ENCODE results near the gene LRMDA.

LRMDA gene

GRCh38 chr10:75716506-75716905 lies 285.1 kb downstream of the LRMDA start:
- Mint-ChIP-seq H3K9me3 (no peaks in the 10 kb centered on the region), H3K27me3 (no peaks in the 10 kb centered on the region), H3K4me3 (no peak overlapping the region), H3K4me1 (no peaks in the 10 kb centered on the region), H3K36me3 (no peaks in the 10 kb centered on the region), H3K27ac (no peak overlapping the region)
- CTCF ChIA-PET, result no interaction called here
- no peak for DNase-seq

- H3K36me3 Mint-ChIP-seq, result no peaks in the 10 kb centered on the region
- H3K27me3 Mint-ChIP-seq, result no peaks in the 10 kb centered on the region
- no peaks in the 10 kb centered on the region for H3K4me1 Mint-ChIP-seq
- no peak overlapping the region for H3K27ac Mint-ChIP-seq
- H3K9me3 Mint-ChIP-seq, result no peaks in the 10 kb centered on the region
- H3K4me3 Mint-ChIP-seq, result no peak overlapping the region
- CTCF ChIA-PET, result no interaction called here
- no peak for DNase-seq
Measured at GRCh38 chr10:75717126-75717916, 285.9 kb downstream of the LRMDA start.

GRCh38 chr10:75718991-75719390 lies 287.6 kb downstream of the LRMDA start:
- Mint-ChIP-seq H3K27me3 (no peaks in the 10 kb centered on the region), H3K4me1 (no peaks in the 10 kb centered on the region), H3K4me3 (no peak overlapping the region), H3K27ac (no peak overlapping the region), H3K9me3 (no peaks in the 10 kb centered on the region), H3K36me3 (no peaks in the 10 kb centered on the region)
- no peak for DNase-seq
- CTCF ChIA-PET, result no interaction called here

GRCh38 chr10:75720157-75720556 lies 288.7 kb downstream of the LRMDA start:
- CTCF ChIA-PET, result no interaction called here
- no peaks in the 10 kb centered on the region for H3K4me1 Mint-ChIP-seq
- DNase-seq, result no peak
- H3K9me3 Mint-ChIP-seq, result no peaks in the 10 kb centered on the region
- H3K27ac Mint-ChIP-seq, result no peak overlapping the region
- no peaks in the 10 kb centered on the region for H3K27me3 Mint-ChIP-seq
- no peaks in the 10 kb centered on the region for H3K36me3 Mint-ChIP-seq
- no peak overlapping the region for H3K4me3 Mint-ChIP-seq

- no peaks in the 10 kb centered on the region for H3K36me3 Mint-ChIP-seq
- no peak overlapping the region for H3K4me3 Mint-ChIP-seq
- H3K4me1 Mint-ChIP-seq, result no peaks in the 10 kb centered on the region
- H3K9me3 Mint-ChIP-seq, result no peaks in the 10 kb centered on the region
- H3K27me3 Mint-ChIP-seq, result no peaks in the 10 kb centered on the region
- CTCF ChIA-PET, result no interaction called here
- H3K27ac Mint-ChIP-seq, result no peak overlapping the region
- DNase-seq, result no peak
Measured at GRCh38 chr10:75722020-75722419, 290.6 kb downstream of the LRMDA start.

DNA sequence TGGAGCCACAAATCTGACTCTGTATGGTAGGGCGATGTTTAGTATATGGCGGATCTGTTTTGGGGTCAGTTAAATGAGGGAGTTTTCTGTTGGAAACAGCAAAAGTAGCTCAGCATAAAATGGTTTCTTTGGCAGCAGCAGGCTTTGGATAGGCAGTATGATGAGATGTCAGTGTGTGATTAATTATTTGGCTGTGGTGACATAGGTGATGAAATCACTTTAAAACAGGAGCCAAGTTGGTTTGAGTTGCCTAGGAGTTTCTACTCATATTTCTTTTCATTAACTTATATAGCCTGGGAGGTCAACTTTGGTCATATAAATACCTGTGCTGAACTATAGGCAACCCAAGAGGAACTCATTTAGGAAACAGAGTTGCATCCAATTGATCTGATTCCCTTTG lies 291.2 kb downstream of the LRMDA start:
- H3K4me1 Mint-ChIP-seq, result no peaks in the 10 kb centered on the region
- no peaks in the 10 kb centered on the region for H3K9me3 Mint-ChIP-seq
- no peaks in the 10 kb centered on the region for H3K27me3 Mint-ChIP-seq
- no peak for DNase-seq
- H3K4me3 Mint-ChIP-seq, result no peak overlapping the region
- H3K36me3 Mint-ChIP-seq, result no peaks in the 10 kb centered on the region
- CTCF ChIA-PET, result no interaction called here
- no peak overlapping the region for H3K27ac Mint-ChIP-seq

GRCh38 chr10:75723319-75723980 lies 292.0 kb downstream of the LRMDA start:
- Mint-ChIP-seq H3K36me3 (no peaks in the 10 kb centered on the region), H3K27ac (no peak overlapping the region)
- CTCF ChIA-PET, result no interaction called here

DNA sequence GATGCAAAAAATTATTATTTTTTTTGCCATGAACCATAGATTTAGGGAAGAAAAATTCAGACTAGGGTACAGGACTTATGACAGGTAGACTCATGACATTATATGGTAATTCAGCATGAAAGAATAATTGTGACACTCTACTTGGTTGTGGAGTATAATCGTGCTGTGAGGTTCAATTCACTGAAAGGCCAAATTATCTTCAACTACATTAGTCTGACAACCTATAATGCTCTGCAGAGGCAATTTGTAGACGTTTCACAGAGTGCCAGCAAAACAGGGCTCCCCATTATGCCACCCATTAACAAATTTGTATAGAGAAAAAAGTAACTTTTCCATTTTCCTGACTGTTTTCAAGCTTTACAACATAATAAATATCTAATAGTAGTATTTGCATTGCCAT lies 292.6 kb downstream of the LRMDA start:
- no peaks in the 10 kb centered on the region for H3K27me3 Mint-ChIP-seq
- no peaks in the 10 kb centered on the region for H3K4me1 Mint-ChIP-seq
- CTCF ChIA-PET, result no interaction called here

More at GRCh38 chr10:75723319-75723980, 292.0 kb downstream of the LRMDA start:
- no peak overlapping the region for H3K4me3 Mint-ChIP-seq
- no peaks in the 10 kb centered on the region for H3K9me3 Mint-ChIP-seq
- H3K4me1 Mint-ChIP-seq, result no peaks in the 10 kb centered on the region
- no peak for DNase-seq
- H3K27me3 Mint-ChIP-seq, result no peaks in the 10 kb centered on the region

DNA sequence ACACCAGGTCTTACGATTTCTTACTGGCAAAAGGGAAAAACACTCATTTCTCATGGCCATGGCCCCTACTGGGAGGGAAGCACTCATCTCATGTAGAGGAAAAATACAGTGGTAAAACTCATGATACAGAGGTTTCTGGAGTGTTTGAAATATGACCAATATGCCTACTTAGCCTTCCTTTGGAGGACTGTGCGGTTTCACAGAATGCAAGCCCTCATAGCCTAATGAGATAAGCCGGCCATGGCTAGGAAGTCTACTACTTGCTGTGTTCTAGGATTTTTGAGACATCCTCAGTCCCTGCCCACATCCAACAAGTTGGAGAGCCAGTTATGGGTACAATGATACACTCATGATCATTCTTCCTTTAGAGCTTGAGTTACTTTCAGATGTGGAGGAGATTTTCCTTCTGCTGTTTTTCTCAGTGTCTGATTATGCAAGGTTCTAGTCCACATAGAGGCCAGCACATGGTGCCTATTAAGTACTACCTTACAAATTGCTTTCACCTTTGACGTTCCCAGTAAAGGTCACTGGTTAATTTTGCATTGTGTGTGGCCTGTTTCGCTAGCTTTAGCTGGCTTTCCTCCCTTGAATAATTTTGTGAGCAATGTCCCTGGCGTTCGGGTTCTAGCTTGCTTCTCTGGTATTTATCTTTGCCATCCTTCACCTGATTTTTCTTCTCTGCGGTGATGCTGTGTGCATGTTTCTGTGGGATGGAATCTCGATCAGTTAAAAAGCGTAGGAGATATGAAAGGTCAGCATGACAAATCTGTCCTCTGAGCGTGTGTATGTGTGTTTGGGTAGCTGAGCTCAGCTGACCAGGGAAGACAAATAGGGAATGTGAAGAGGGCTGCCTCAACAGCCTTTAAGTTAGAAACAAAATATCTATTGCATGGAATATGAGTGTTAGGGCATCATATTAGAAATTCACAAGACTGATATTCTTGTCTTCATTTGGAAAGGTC lies 295.4 kb downstream of the LRMDA start:
- H3K27ac Mint-ChIP-seq, result no peak overlapping the region
- CTCF ChIA-PET, result no interaction called here
- H3K27me3 Mint-ChIP-seq, result no peaks in the 10 kb centered on the region
- H3K9me3 Mint-ChIP-seq, result no peaks in the 10 kb centered on the region
- DNase-seq, result no peak
- H3K36me3 Mint-ChIP-seq, result no peaks in the 10 kb centered on the region
- no peak overlapping the region for H3K4me3 Mint-ChIP-seq
- H3K4me1 Mint-ChIP-seq, result no peaks in the 10 kb centered on the region

More for the DNA sequence above, 292.6 kb downstream of the LRMDA start:
- Mint-ChIP-seq H3K4me3 (no peak overlapping the region), H3K36me3 (no peaks in the 10 kb centered on the region), H3K27ac (no peak overlapping the region), H3K9me3 (no peaks in the 10 kb centered on the region)
- DNase-seq, result no peak

GRCh38 chr10:75730847-75731246 lies 299.4 kb downstream of the LRMDA start:
- Mint-ChIP-seq H3K27me3 (no peaks in the 10 kb centered on the region), H3K4me1 (no peaks in the 10 kb centered on the region), H3K27ac (no peak overlapping the region), H3K9me3 (no peaks in the 10 kb centered on the region), H3K4me3 (no peak overlapping the region), H3K36me3 (no peaks in the 10 kb centered on the region)
- no peak for DNase-seq
- CTCF ChIA-PET, result no interaction called here

DNA sequence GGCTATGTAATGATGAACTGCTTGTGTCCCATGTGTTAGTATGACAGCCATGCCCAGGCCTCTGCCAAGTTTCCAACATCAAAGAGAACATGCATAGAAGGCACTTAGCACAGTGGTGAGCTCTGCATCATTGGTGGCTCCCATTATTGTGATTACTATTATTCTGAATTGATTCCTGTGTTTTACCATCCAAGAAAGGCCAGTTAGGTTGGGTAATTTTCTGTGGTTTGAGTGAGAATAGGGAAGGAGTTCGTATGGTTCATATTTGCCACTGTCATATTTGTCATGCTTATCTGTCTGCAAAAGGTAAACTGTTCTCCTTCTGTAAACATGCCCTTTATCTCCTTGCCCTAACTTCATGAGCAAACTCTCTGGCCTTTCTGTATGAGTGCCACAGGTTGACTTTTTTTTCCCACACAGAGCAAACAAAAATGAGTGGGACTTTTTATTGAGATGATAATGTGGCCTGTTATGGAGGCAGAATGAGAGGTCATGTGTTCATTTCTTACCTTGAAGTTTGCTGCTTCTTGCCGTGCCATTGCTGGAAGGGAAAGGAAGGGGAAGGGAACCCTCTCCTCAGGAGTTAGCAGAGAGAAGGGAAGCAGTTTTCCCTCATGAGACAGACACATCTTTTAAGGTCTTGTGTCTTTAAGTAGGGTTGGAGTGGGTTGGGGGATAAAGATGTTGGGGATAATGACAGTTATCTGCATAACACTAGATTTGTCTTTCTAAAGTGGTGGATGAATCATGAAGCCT lies 301.9 kb downstream of the LRMDA start:
- Mint-ChIP-seq H3K36me3 (no peaks in the 10 kb centered on the region), H3K4me3 (no peak overlapping the region)

GRCh38 chr10:75736151-75736640 lies 304.8 kb downstream of the LRMDA start:
- no peak overlapping the region for H3K27ac Mint-ChIP-seq
- no peaks in the 10 kb centered on the region for H3K27me3 Mint-ChIP-seq
- H3K36me3 Mint-ChIP-seq, result no peaks in the 10 kb centered on the region
- no peaks in the 10 kb centered on the region for H3K9me3 Mint-ChIP-seq
- H3K4me3 Mint-ChIP-seq, result no peak overlapping the region
- H3K4me1 Mint-ChIP-seq, result no peaks in the 10 kb centered on the region
- no peak for DNase-seq
- CTCF ChIA-PET, result no interaction called here

More for the DNA sequence above, 301.9 kb downstream of the LRMDA start:
- Mint-ChIP-seq H3K27ac (no peak overlapping the region), H3K9me3 (no peaks in the 10 kb centered on the region), H3K27me3 (no peaks in the 10 kb centered on the region), H3K4me1 (no peaks in the 10 kb centered on the region)
- DNase-seq, result no peak
- CTCF ChIA-PET, result no interaction called here

- no peak overlapping the region for H3K27ac Mint-ChIP-seq
- no peaks in the 10 kb centered on the region for H3K27me3 Mint-ChIP-seq
- CTCF ChIA-PET, result no interaction called here
- H3K4me3 Mint-ChIP-seq, result no peak overlapping the region
- DNase-seq, result no peak
- no peaks in the 10 kb centered on the region for H3K36me3 Mint-ChIP-seq
- no peaks in the 10 kb centered on the region for H3K4me1 Mint-ChIP-seq
- no peaks in the 10 kb centered on the region for H3K9me3 Mint-ChIP-seq
Measured at GRCh38 chr10:75736889-75737579, 305.6 kb downstream of the LRMDA start.
